Stimulated activated CD4-positive, alpha-beta T cell treated with anti-CD3 and anti-CD28 coated beads, TNF-alpha, amount 100 ng/mL, for 4 hours (primary cell): ENCODE results near the gene SLC25A10.

Experiments used
- DNase-seq, 3 experiments: peaks; one replicate each; pipeline ENCODE4 v3.0.0-alpha.2; 2020; ENCODE audit warnings: low read depth in 3 of 3

SLC25A10 gene

GRCh38 chr17:81687770-81688541, 24.1 kb upstream of the SLC25A10 start:
- no peak for DNase-seq

- DNase-seq, result no peak
Measured at GRCh38 chr17:81688616-81689015, 23.5 kb upstream of the SLC25A10 start.

- DNase-seq, result no peak
Measured at GRCh38 chr17:81690066-81690465, 22.0 kb upstream of the SLC25A10 start.

GRCh38 chr17:81690549-81690948, 21.5 kb upstream of the SLC25A10 start:
- no peak for DNase-seq

- no peak for DNase-seq
Measured at GRCh38 chr17:81691196-81691595, 20.9 kb upstream of the SLC25A10 start.

- no peak for DNase-seq
Measured at GRCh38 chr17:81691608-81692007, 20.5 kb upstream of the SLC25A10 start.

GRCh38 chr17:81693509-81694210, 18.4 kb upstream of the SLC25A10 start:
- DNase-seq, result no peak

- no peak for DNase-seq
Measured at GRCh38 chr17:81694810-81695209, 17.3 kb upstream of the SLC25A10 start.

- DNase-seq, result no peak
Measured at GRCh38 chr17:81695211-81695610, 16.9 kb upstream of the SLC25A10 start.

GRCh38 chr17:81695801-81696200, 16.3 kb upstream of the SLC25A10 start:
- no peak for DNase-seq

GRCh38 chr17:81696218-81696941, 15.7 kb upstream of the SLC25A10 start:
- no peak for DNase-seq

- no peak for DNase-seq
Measured at GRCh38 chr17:81697261-81698044, 14.6 kb upstream of the SLC25A10 start.

- DNase-seq, result no peak
Measured at GRCh38 chr17:81700353-81701287, 11.5 kb upstream of the SLC25A10 start.

- no peak for DNase-seq
Measured at GRCh38 chr17:81701288-81702071, 10.6 kb upstream of the SLC25A10 start.

GRCh38 chr17:81702934-81703746, 8.9 kb upstream of the SLC25A10 start, which contains the start of gene MRPL12:
Gene MRPL12 (plus strand): TSS chr17:81703367. CDS start chr17:81703502, 135 bp downstream.
- DNase-seq, result peak; percentile 78 to 80 (median 79)

- no peak for DNase-seq
Measured at GRCh38 chr17:81703747-81704654, 8.1 kb upstream of the SLC25A10 start.

GRCh38 chr17:81705518-81706231, 6.4 kb upstream of the SLC25A10 start:
- no peak for DNase-seq
